ENCODE results near the gene ALK.

The ALK gene

DNA sequence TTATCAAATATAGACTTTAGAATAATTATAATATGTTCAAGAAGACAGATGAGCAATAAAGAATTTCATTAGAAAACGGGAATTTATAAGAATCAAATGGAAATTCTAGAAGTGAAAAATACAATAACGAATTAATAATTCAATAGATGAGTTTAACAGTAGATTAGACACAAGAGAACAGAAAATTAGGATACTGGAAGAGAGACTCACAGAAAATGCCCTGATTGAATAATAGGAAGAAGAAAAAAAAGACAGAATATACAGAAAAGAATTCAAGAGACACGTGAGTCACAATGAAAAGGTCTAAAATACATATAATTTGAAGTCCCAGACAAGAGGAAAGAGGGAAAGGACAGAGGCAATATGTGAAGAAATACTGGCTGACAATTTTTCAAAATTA, 451.4 kb downstream of the ALK start:
- TF ChIP-seq, protein P1, sequence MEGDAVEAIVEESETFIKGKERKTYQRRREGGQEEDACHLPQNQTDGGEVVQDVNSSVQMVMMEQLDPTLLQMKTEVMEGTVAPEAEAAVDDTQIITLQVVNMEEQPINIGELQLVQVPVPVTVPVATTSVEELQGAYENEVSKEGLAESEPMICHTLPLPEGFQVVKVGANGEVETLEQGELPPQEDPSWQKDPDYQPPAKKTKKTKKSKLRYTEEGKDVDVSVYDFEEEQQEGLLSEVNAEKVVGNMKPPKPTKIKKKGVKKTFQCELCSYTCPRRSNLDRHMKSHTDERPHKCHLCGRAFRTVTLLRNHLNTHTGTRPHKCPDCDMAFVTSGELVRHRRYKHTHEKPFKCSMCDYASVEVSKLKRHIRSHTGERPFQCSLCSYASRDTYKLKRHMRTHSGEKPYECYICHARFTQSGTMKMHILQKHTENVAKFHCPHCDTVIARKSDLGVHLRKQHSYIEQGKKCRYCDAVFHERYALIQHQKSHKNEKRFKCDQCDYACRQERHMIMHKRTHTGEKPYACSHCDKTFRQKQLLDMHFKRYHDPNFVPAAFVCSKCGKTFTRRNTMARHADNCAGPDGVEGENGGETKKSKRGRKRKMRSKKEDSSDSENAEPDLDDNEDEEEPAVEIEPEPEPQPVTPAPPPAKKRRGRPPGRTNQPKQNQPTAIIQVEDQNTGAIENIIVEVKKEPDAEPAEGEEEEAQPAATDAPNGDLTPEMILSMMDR (IDR thresholded peaks at IDR 0.05; ENCODE audit: control insufficient read depth, insufficient read depth, low read depth, low read length, missing control alignments), result no peak
- no peak overlapping the region for H3K4me3 ChIP-seq (ENCODE audit: control insufficient read depth, low read depth, low read length)
- no peak for DNase-seq (ENCODE audit: low read depth)

DNA sequence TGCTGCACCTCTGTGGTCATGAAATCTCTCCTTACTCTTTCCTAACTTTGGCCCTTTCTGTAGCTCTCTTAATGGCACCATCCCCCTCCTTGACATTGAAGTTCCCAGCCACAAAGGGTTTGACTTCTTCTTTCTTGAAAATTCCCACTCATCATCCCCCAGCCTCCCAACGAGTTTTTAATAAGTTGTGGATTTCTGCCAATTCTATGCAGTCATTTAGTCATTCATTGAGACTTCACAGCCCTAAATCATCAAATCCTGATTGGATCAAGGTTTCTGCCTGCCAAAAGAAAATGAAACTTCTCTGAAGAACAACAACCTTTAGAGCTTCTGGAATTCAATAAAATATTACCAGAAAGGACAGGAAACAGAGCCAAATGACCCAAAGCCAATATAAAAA, 451.9 kb downstream of the ALK start:
- no peak for DNase-seq (ENCODE audit: low read depth)
- H3K4me3 ChIP-seq (ENCODE audit: control insufficient read depth, low read depth, low read length), result no peak overlapping the region
- TF ChIP-seq, protein P1 (IDR thresholded peaks at IDR 0.05; ENCODE audit: control insufficient read depth, insufficient read depth, low read depth, low read length, missing control alignments), result no peak

DNA sequence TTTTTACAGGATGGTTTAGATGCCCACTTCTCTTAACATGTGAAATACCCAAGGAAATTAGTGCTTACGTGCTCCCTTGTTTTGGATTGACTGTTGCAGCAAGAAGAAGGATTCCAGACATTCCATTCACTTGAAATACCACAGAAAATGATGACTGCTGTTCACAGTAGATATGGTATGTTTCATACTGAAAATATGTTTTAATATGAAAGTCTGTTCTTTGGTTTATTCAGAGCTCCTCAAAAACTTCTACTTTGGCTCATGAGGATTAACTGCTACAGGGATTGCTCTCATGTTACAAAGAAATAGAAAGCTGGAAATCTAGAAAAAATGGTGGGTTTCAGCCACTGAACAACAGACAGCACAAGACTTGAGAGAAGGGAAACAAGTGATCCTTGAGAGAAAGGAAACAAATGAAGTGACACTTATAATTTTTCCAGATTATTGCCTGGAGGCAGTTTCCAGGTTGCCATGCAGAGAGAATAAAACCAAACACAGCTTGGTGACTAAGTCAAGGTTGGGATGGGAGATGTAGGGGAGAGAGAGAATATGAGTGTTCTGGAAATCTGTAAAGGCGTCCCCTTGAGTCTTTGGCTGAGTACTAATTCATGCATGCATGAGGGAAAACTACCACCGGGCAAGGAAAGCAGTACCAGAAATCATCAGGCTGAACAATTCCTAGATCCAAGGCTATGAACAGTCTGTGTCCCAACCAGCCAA, 458.0 kb downstream of the ALK start:
- no peak overlapping the region for H3K4me3 ChIP-seq (ENCODE audit: control insufficient read depth, low read depth, low read length)
- DNase-seq (ENCODE audit: low read depth), result peak; percentile 73
- TF ChIP-seq, protein P1 (IDR thresholded peaks at IDR 0.05; ENCODE audit: control insufficient read depth, insufficient read depth, low read depth, low read length, missing control alignments), result no peak

DNA sequence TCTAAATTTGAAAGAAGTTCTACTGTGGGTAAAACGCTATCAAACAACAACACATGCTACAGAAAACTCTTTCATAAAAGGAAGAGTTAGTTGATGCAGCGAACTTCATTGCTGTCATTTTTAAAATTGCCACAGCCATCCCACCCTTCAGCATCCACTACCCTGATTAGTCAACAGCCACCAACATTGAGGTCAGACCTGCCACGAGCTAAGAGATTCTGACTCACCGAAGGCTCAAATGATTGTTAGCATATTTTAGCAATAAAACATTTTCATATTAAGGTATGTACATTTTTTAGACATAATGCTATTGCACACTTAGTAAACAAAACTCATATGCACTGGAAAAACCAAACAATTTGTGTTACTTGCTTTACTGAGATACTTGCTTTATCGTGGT, 459.1 kb downstream of the ALK start:
- TF ChIP-seq, protein P1 (IDR thresholded peaks at IDR 0.05; ENCODE audit: control insufficient read depth, insufficient read depth, low read depth, low read length, missing control alignments), result no peak
- no peak overlapping the region for H3K4me3 ChIP-seq (ENCODE audit: control insufficient read depth, low read depth, low read length)

DNA sequence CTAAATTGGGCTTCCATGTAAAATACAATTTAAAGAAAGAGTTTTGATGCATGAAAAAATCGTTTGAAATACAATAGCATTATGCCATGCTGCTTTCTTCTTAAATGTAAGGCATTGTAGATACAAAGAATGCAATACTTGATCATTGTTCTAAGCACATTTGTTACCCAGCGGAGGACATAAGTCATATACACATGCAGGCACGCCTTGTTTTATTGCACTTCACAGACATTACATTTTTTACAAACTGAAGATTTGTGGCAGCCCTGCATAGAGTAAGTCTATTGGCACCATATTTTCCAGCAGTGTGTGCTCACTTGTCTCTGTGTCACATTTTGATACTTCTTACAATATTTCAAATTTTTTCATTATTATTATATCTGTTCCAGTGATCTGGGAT, 461.2 kb downstream of the ALK start:
- DNase-seq (ENCODE audit: low read depth), result no peak
- TF ChIP-seq, protein P1 (IDR thresholded peaks at IDR 0.05; ENCODE audit: control insufficient read depth, insufficient read depth, low read depth, low read length, missing control alignments), result no peak
- no peak overlapping the region for H3K4me3 ChIP-seq (ENCODE audit: control insufficient read depth, low read depth, low read length)

More for the DNA sequence above, 459.1 kb downstream of the ALK start:
- DNase-seq (ENCODE audit: low read depth), result no peak

DNA sequence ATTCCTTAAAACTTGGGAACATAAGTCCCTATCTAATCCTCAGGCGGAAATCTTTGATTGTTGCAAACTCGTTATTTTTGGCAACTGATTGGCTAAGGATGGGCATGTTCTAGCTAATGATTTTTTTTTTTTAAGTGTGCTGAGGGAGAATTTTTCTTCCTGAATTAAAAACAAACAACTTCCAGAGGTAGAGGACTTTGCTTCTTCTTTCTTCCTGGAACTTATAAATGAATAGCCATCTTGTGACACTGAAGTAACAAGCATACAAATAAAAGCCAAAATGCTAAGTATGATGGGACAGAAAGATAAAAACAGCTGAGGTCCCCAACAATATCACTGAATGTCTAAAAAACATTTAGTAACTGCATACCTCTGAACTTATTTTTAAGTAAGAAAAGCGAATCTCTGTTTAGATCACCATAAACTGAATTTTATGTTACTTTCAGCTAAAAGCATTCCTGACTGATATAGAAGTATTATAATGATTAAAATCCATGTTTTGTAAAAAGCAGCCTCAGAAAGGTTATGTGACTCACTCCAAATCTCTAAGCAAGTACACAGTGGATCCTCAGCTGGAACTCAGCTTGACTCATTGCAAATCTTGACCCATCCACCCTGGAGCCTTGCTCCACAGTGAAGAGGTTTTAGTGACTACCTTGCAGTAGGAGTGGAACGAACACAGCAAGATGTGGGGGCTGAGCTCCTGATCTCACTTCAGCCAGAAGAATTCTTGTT, 461.8 kb downstream of the ALK start:
- TF ChIP-seq, protein P1 (IDR thresholded peaks at IDR 0.05; ENCODE audit: control insufficient read depth, insufficient read depth, low read depth, low read length, missing control alignments), result no peak
- no peak overlapping the region for H3K4me3 ChIP-seq (ENCODE audit: control insufficient read depth, low read depth, low read length)
- peak; percentile 47 for DNase-seq (ENCODE audit: low read depth)

Data from AG09309 (cell line).